GM12892 (cell line): ENCODE data around the gene SRSF3.
A peak's percentile ranks its signal among the peaks of the same experiment; 100 is the strongest.
"Not testable (repeated sequence)": the region's sequence is repeated elsewhere in the genome, so short reads cannot be mapped to it uniquely, and the experiment has no call there.

Experiments
- DNase-seq: peaks from one replicate; pipeline ENCODE4 v3.0.0; 2011; ENCODE audit not compliant: insufficient read length
- FAIRE-seq: peaks from 2 replicates; lab custom pipeline; 2011; peaks lifted over from hg19 to GRCh38; lab: Jason Lieb, UNC
- POLR2A ChIP-seq: IDR thresholded peaks from 2 replicates; pipeline ENCODE4 v1.6.1; 2011; ENCODE audit warnings: low read depth, low read length, control low read depth
- POLR2AphosphoS5 ChIP-seq: IDR thresholded peaks from 2 replicates; pipeline ENCODE4 v1.6.1; 2011; ENCODE audit warnings: low read depth, low read length, control low read depth
- TAF1 ChIP-seq: IDR thresholded peaks from 2 replicates; pipeline ENCODE4 v1.6.1; 2011; ENCODE audit warnings: low read depth, mild to moderate bottlenecking, control low read depth, low read length, borderline replicate concordance

The SRSF3 gene

DNA sequence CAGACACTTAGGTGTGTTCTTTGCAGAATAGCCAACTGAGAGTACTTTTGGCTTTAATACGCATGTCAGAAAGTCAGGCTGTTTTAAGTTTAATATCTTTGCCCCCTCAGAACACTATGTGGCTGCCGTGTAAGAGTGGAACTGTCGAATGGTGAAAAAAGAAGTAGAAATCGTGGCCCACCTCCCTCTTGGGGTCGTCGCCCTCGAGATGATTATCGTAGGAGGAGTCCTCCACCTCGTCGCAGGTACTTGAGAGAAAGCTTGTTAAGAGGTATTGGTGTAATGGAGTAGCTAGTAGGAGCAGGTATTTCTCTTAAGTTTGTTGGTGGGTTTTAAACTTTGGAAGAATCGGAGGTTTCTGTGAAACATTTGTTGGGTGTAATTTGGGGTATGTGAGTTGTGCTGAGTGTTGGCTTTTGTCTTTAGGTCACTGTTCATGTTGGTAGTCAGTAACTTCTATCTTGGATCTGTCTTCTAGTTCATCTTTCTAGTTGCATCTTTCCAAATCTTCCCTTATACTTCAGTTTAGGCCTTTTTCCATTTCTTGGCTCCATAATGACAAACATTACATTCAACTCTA is 4.7 kb downstream of the SRSF3 start:
- FAIRE-seq (no peak), DNase-seq (no peak)
- peak; percentile 54; the same call in 1 of the 2 replicates for TF ChIP-seq POLR2AphosphoS5
- TF ChIP-seq POLR2A: 0 out of 2 replicates have a peak, but pooled peaks have one; percentile 29
- TF ChIP-seq TAF1: no peak

DNA sequence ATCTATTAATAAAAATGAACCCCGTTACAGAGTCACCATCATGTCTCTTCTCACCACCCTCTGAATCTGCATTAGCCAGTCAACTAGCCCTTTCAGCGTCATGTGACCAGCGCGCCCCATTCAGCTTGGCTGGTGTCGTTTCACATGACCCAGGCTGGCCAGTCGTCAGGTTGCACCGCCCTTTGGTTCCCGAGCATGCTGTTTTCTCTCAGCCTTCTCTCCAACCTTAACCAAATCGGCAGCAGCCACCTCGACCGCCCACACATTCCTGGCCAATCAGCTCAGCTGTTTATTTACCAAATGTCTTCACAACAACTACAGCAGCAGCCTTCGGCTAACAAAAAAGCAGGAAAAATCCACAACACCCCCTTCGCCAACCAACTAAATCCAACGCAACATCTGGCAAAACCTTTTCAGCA is 5.6 kb downstream of the SRSF3 start:
- FAIRE-seq (no peak), DNase-seq (no peak)
- no peak for TF ChIP-seq TAF1
- TF ChIP-seq POLR2A: peak; percentile 46; the same call in 1 of the 2 replicates
- TF ChIP-seq POLR2AphosphoS5: peak; percentile 67

DNA sequence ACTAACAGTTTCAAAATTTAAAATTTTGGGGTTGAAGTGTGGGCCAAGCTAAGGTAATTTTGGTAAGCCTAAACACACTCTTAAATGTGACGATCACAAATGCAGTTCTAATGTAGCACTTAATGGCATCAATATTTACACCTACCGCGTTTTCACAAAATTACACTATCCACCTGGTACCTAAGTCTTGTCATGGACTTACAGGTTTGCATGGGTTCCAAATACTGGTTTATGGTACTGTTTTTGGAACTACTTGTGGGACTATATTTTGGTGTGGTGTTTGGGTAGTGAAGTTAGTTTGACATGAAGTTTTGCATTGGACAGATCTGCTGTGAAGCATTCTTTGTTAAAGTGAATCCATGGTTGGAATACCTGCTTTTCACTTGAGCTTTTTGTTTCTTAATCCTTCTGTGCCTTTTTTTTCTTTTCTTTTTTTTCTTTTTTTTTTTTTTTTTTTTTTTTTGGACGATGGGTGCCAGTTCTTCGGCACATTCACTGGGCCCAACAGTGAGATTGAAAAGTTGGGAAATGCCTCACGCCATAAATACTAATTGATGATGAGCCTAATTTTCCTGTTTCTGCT is 6.5 kb downstream of the SRSF3 start:
- DNase-seq: no peak
- FAIRE-seq: no peak
- no peak for TF ChIP-seq TAF1
- TF ChIP-seq POLR2AphosphoS5: no peak
- TF ChIP-seq POLR2A: no peak

DNA sequence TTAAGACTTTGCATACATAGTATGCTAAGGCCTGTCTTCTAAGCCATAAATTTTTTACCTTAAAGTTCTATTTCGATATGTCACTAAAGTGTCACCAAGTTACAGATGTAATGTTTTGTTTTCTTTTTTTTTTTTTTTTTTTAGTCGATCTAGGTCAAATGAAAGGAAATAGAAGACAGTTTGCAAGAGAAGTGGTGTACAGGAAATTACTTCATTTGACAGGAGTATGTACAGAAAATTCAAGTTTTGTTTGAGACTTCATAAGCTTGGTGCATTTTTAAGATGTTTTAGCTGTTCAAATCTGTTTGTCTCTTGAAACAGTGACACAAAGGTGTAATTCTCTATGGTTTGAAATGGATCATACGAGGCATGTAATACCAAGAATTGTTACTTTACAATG is 7.7 kb downstream of the SRSF3 start:
- not testable (repeated sequence) for DNase-seq, FAIRE-seq

DNA sequence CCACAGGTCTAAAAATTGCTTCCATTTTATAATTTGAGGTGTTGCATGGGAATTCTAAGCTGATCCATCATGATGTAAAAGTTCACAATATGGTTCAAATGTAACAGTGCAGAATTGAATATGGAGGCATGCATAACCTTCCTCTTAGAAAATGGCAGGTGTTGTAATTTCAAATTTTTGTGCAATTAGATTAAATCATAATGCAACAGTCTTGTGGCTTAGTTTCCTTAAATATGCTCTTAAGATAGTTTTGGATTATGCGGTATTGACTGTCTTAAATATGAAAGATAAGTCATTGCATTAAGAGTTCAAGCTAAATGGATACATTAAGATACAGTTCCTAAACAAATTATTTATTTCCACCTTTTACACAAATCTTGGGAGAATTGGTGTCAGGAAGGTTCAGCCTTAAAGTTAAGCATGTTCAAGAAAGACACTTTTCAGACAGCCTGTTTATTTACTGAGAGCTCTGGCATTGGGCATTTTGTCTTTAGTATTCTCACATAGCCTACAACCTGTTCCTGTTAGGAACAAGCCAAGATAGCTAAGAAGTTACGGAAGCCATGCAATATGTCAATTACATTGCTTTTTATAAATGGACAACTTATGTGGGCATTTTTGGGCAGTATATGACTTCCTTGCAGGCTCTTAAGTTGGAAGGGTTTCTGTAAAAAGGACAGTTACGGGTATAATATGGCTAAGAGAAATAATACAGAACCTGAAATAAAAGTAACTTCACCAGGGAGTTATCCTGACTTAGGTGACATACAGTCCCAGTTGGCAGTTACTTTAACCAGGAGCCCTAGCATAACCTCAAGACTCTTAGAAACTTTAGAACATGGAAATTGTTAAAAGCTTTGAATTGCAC is 9.3 kb downstream of the SRSF3 start:
- FAIRE-seq (no peak), DNase-seq (no peak)
- TF ChIP-seq TAF1 (no peak), POLR2AphosphoS5 (0 out of 2 replicates have a peak, but pooled peaks have one; percentile 16), POLR2A (peak; percentile 53; the same call in 1 of the 2 replicates)

DNA sequence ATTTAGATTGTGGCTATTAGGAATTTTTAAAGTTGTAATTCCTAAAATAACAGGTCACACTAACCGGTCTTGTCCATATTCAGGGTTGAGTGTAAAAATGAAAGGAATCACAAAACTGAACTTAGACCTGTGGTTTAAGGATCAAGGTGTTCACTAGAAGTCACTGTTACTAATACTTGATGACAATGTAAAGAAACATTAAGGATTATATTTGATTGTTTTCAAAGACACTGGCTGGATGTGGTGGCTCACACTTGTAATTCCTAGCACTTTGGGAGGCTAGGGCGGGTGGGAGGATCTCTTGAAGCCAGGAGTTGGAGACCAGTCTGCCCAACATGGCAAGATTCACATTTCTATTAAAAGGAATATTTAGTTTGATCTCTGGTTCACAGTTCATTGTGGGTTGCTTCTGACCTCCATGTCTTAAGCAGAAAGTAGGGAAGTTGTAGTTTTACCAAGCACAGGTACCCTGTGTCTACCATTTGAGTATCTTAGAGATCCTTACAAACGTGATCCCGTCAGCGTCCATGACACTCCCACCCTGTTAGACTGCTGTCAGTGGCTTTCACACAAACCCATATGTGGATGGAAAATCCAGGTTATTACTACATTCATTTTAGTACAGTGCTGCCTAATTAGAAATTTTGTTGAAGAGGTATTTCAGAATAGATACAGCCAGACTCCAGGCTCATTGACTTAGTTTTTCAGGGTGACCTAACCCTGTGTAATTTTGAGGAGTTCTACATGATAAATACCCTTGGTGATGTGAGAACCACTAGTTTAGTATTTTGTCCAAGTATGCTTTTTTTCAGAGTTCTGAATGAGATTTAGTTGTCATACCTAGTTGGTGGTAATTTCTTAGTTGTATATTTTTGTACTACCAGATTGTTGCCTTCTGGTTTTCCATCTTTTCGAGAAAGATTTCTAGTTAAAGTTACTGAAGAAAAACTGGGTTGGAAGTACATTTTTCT is 10.2 kb downstream of the SRSF3 start:
- DNase-seq (no peak), FAIRE-seq (no peak)
- peak; percentile 83 for TF ChIP-seq POLR2AphosphoS5
- TF ChIP-seq TAF1: no peak
- TF ChIP-seq POLR2A: peak; percentile 79

- FAIRE-seq (no peak), DNase-seq (no peak)
- TF ChIP-seq POLR2A: no peak
- TF ChIP-seq POLR2AphosphoS5: no peak
- no peak for TF ChIP-seq TAF1
These were observed 11.0 kb downstream of the SRSF3 start for GRCh38 chr6:36605143-36605542.

- no peak for FAIRE-seq
- no peak for DNase-seq
- TF ChIP-seq POLR2AphosphoS5: peak; percentile 72
- no peak for TF ChIP-seq TAF1
- peak; percentile 49; the same call in 1 of the 2 replicates for TF ChIP-seq POLR2A
These were observed 11.6 kb downstream of the SRSF3 start for GRCh38 chr6:36605560-36606391.

DNA sequence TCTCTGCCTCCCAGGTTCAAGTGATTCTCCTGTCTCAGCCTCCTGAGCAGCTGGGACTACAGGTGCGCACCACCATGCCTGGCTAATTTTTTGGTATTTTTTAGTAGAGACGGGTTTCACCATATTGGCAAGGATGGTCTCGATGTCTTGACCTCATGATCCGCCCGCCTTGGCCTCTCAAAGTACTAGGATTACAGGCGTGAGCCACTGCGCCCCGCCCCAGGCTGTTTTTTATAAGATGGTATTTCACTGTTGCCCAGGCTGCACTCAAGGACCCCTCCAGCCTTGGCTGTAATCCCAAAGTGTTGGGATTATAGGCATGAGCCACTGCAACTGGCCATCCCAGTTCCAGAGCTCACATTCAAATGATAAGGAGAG is 13.1 kb downstream of the SRSF3 start:
- not testable (repeated sequence) for DNase-seq, FAIRE-seq

- TF ChIP-seq TAF1: no peak
- no peak for TF ChIP-seq POLR2A
- TF ChIP-seq POLR2AphosphoS5: peak; percentile 76; the same call in 1 of the 2 replicates
- DNase-seq (no peak), FAIRE-seq (no peak)
These were observed 13.7 kb downstream of the SRSF3 start for GRCh38 chr6:36607683-36608386.
